ENCODE data around the gene AGBL5. TPM values are rescaled to one million over a fixed set of nuclear protein-coding genes. Genes with fewer than 3 reads are reported as not detected.
A peak's percentile ranks its signal among the peaks of the same experiment; 100 is the strongest.

AGBL5 gene
- total RNA-seq, 2 experiments from 2014 or later: 12.2 to 16.4 TPM

- Mint-ChIP-seq H3K4me3 (no peak overlapping the region), H3K27ac (no peak overlapping the region), H3K9me3 (no peaks in the 10 kb centered on the region), H3K36me3 (ENCODE audit: low read depth) (no peaks in the 10 kb centered on the region), H3K4me1 (ENCODE audit: low read depth) (no peaks in the 10 kb centered on the region), H3K27me3 (no peaks in the 10 kb centered on the region)
- ChIA-PET POLR2A (no interaction called here), CTCF (interaction anchor here (1.0 to 1.9 kb wide), 3 partner anchors 19 to 187 kb away, joined by 3 to 7 read pairs (median 5); no protein-coding TSS in a partner anchor)
- TF ChIP-seq CTCF (IDR thresholded peaks at IDR 0.05): no peak
- ATAC-seq (no peak), DNase-seq (no peak)
- intact Hi-C loops (cut with micrococcal nuclease): loop anchor here (10.0 kb wide), 1 partner anchor 121 kb away; the partner anchor contains the start of genes ATRAID, CAD and SLC5A6
These were observed 42.2 kb downstream of the AGBL5 start for GRCh38 chr2:27093430-27094352.

GRCh38 chr2:27094353-27094984, 43.0 kb downstream of the AGBL5 start:
- Mint-ChIP-seq H3K4me1 (ENCODE audit: low read depth) (no peaks in the 10 kb centered on the region), H3K36me3 (ENCODE audit: low read depth) (no peaks in the 10 kb centered on the region), H3K27ac (no peak overlapping the region), H3K4me3 (no peak overlapping the region), H3K9me3 (no peaks in the 10 kb centered on the region), H3K27me3 (no peaks in the 10 kb centered on the region)
- CTCF ChIA-PET: interaction anchor here (1.0 to 1.6 kb wide), 3 partner anchors 8 to 186 kb away, joined by 3 to 7 read pairs (median 3); partner anchors contain the start of gene KHK
- ATAC-seq (no peak), DNase-seq (no peak)
- intact Hi-C loops (cut with micrococcal nuclease): loop anchor here (10.0 kb wide), 1 partner anchor 120 kb away; the partner anchor contains the start of genes ATRAID, CAD and SLC5A6
- POLR2A ChIA-PET: no interaction called here
- TF ChIP-seq CTCF (IDR thresholded peaks at IDR 0.05): no peak

GRCh38 chr2:27095427-27095744, 43.9 kb downstream of the AGBL5 start:
- intact Hi-C loops (cut with micrococcal nuclease): loop anchor here (5.0 to 10.0 kb wide), 2 partner anchors 119 to 187 kb away; partner anchors contain the start of genes ATRAID, CAD, SLC5A6 and TRIM54
- no peak for ATAC-seq
- Mint-ChIP-seq H3K4me3 (no peak overlapping the region), H3K4me1 (ENCODE audit: low read depth) (no peaks in the 10 kb centered on the region), H3K27ac (no peak overlapping the region), H3K9me3 (no peaks in the 10 kb centered on the region), H3K27me3 (no peaks in the 10 kb centered on the region), H3K36me3 (ENCODE audit: low read depth) (no peaks in the 10 kb centered on the region)
- TF ChIP-seq CTCF (IDR thresholded peaks at IDR 0.05): no peak
- no peak for DNase-seq
- ChIA-PET POLR2A (no interaction called here), CTCF (interaction anchor here (0.9 to 1.4 kb wide), 2 partner anchors 9 to 133 kb away, joined by 3 read pairs; partner anchors contain the start of gene KHK)

- no peaks in the 10 kb centered on the region for H3K27me3 Mint-ChIP-seq
These were observed 44.5 kb downstream of the AGBL5 start for GRCh38 chr2:27095745-27096651.

More at GRCh38 chr2:27095745-27096651, 44.5 kb downstream of the AGBL5 start:
- Mint-ChIP-seq H3K4me1 (ENCODE audit: low read depth) (no peaks in the 10 kb centered on the region), H3K36me3 (ENCODE audit: low read depth) (no peaks in the 10 kb centered on the region), H3K4me3 (peak overlapping the region; percentile 30), H3K27ac (no peak overlapping the region), H3K9me3 (no peaks in the 10 kb centered on the region)
- ATAC-seq (peak; percentile 94), DNase-seq (peak; percentile 65)
- ChIA-PET POLR2A (interaction anchor here (1.0 to 2.6 kb wide), 3 partner anchors 9 to 314 kb away, joined by 3 to 10 read pairs (median 4); partner anchors contain the start of genes KHK and PPM1G), CTCF (interaction anchor here (0.6 to 3.0 kb wide), 9 partner anchors 9 to 363 kb away, joined by 3 to 28 read pairs (median 6); partner anchors contain the start of genes KHK and TRIM54)
- TF ChIP-seq CTCF (IDR thresholded peaks at IDR 0.05): no peak
- intact Hi-C loops (cut with micrococcal nuclease): loop anchor here (5.0 to 10.0 kb wide), 2 partner anchors 119 to 186 kb away; partner anchors contain the start of genes ATRAID, CAD, SLC5A6 and TRIM54
